Natural killer cell (primary cell): ENCODE data around the gene TMPRSS6. TPM values are rescaled to one million over a fixed set of nuclear protein-coding genes. Genes with fewer than 3 reads are reported as not detected.

Experiments used
- ATAC-seq, 3 donors: fragments of 150-1000 bp in 2 of 3; fragments of 200-7000 bp in 1 of 3; cut with Tn5 transposase; 1 replicate in 1 of 3; 2 replicates in 2 of 3; pipeline ENCODE4 v1.10.0; 2021; ENCODE audit warnings: mild to moderate bottlenecking in 2 of 3, moderate library complexity in 2 of 3
- DNase-seq, 2 donors: peaks; one replicate each; pipeline versions ENCODE4 v3.0.0 to v3.0.0-alpha.2; 2013 to 2021; ENCODE audit warnings: mixed read lengths in 1 of 2
- H3K27ac ChIP-seq: one replicate; pipeline ENCODE4 v1.5.1; 2013; ENCODE audit warnings: mild to moderate bottlenecking, low read length
- H3K27me3 ChIP-seq: one replicate; pipeline ENCODE4 v1.6.1; 2013; ENCODE audit warnings: low read length; ENCODE audit not compliant: control insufficient read depth, insufficient read depth
- H3K36me3 ChIP-seq: one replicate; pipeline ENCODE4 v1.6.1; 2013; ENCODE audit warnings: low read length; ENCODE audit not compliant: control insufficient read depth, insufficient read depth
- H3K4me1 ChIP-seq: one replicate; pipeline ENCODE4 v1.6.1; 2013; ENCODE audit warnings: low read length; ENCODE audit not compliant: control insufficient read depth, insufficient read depth
- H3K4me3 ChIP-seq: one replicate; pipeline ENCODE4 v1.5.1; 2013; ENCODE audit warnings: low read length
- H3K9me3 ChIP-seq: one replicate; pipeline ENCODE4 v1.6.1; 2013; ENCODE audit warnings: low read length; ENCODE audit not compliant: control insufficient read depth, insufficient read depth
- H3K27ac Mint-ChIP-seq, 2 donors: one replicate each; pipeline ENCODE4 v1.8.0; 2022; ENCODE audit warnings: mild to moderate bottlenecking in 2 of 2, mixed read lengths in 2 of 2, moderate library complexity in 1 of 2
- H3K27me3 Mint-ChIP-seq, 2 donors: one replicate each; pipeline ENCODE4 v1.8.0; 2022; ENCODE audit warnings: low read depth in 2 of 2, mixed read lengths in 2 of 2
- H3K36me3 Mint-ChIP-seq: one replicate; pipeline ENCODE4 v1.8.0; 2022; ENCODE audit warnings: mixed read lengths
- H3K4me1 Mint-ChIP-seq, 2 donors: one replicate each; pipeline ENCODE4 v1.8.0; 2022; ENCODE audit warnings: mixed read lengths in 2 of 2
- H3K4me3 Mint-ChIP-seq: one replicate; pipeline ENCODE4 v1.8.0; 2022; ENCODE audit warnings: mild to moderate bottlenecking, moderate library complexity, mixed read lengths
- H3K9me3 Mint-ChIP-seq, 2 donors: one replicate each; pipeline ENCODE4 v1.8.0; 2022; ENCODE audit warnings: mixed read lengths in 2 of 2
- WGBS: methylation state at CpG from one replicate; pipeline ENCODE4 v1.1.7; 2013; ENCODE audit warnings: missing lambda C conversion rate; ENCODE audit not compliant: insufficient coverage; 5-methylcytosine and 5-hydroxymethylcytosine counted together
- intact Hi-C: fragments of 100-400 bp; cut with micrococcal nuclease; formaldehyde crosslinking; loops from one replicate; pipeline ENCODE4 v1.14.2; 2022
- total RNA-seq, 4 donors: library from RNA; stranded (reverse); fragments of 120-200 nt in 1 of 4; gene quantifications; one replicate each; pipeline versions ENCODE4 v1.2.3 to v1.2.4, GENCODE V29; 2013 to 2022
- TF ChIP-seq, protein P1 (sequence below): fragments of 200-600 bp; IDR thresholded peaks from one replicate; pipeline ENCODE4 v1.8.0; 2022; ENCODE audit warnings: antibody characterized with exemption

Gene TMPRSS6
- total RNA-seq, 3 donors from 2014 or later (not counting 1 experiment from before 2014, with no cell fraction given), result 1.1 to 4.7 (median 3.4) TPM

DNA sequence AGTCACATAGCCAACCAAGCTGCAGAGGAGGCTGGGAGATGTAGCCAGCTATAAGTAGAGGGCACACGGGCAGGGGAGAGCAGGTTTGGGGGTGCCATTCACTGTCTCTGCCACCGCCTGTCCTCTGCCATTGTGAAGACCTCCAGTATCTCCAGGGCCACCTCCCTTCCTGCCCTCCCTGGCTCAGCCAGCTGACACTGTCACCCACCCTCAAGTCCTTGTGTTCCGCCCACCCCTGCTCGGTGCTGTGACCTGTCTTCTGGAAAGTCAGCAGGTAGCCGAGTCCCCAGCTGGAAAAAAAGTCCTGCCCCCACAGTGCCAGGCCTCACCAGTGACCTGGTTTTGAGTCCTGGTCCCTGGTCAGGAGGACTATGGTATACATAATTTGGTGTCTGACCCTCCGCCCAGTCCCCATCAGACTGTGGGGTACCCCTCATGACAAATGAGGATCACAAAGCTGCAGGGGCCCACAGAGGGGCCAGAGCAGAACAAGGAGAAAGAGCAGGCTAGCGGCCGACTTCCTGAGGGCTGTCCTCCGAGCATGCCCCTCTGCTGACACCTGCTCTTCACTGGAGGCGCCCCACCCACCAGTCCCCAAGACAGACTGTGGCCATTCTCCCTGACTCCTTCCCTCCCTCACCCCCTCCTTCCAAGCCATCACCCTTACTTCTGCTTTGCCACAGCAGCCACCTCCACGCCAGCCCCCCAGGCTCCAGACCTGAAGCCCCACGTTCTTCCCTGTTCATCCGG, 47.3 kb upstream of the TMPRSS6 start:
- H3K36me3 ChIP-seq, result no peaks in the 10 kb centered on the region
- no peak for ATAC-seq
- peak overlapping the region; percentile 94 to 97 for H3K27ac Mint-ChIP-seq

DNA sequence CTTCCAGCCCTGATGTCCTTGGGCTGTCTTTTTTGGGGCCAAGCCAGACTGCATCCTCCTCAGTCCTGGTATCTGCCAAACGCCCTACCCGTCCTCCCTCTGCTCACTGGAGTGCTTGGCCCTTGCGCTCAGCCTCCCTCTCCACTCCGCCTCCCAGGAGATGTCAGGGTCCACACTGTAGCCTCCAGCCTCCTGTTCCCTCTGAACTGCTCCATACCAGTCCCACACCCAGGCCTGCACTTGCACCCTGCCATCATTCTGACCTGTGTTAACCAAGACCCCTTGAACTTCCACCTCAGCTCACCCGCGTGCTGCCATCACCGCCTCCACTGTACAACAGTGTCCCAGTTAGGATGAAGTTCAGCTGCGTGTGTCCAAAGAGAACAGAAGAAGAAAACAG, 46.5 kb upstream of the TMPRSS6 start:
- H3K4me1 Mint-ChIP-seq, result peaks cover 74 to 83% of the 10 kb centered on the region in 2 donors
- Histone ChIP-seq H3K4me3 (no peak overlapping the region), H3K4me1 (peaks cover 80% of the 10 kb centered on the region), H3K27me3 (no peaks in the 10 kb centered on the region), H3K9me3 (no peaks in the 10 kb centered on the region), H3K36me3 (no peaks in the 10 kb centered on the region), H3K27ac (peak overlapping the region; percentile 92)
- no peaks in the 10 kb centered on the region for H3K36me3 Mint-ChIP-seq
- H3K27me3 Mint-ChIP-seq, result no peaks in the 10 kb centered on the region
- no peak for DNase-seq
- no peak for ATAC-seq
- TF ChIP-seq, protein P1, sequence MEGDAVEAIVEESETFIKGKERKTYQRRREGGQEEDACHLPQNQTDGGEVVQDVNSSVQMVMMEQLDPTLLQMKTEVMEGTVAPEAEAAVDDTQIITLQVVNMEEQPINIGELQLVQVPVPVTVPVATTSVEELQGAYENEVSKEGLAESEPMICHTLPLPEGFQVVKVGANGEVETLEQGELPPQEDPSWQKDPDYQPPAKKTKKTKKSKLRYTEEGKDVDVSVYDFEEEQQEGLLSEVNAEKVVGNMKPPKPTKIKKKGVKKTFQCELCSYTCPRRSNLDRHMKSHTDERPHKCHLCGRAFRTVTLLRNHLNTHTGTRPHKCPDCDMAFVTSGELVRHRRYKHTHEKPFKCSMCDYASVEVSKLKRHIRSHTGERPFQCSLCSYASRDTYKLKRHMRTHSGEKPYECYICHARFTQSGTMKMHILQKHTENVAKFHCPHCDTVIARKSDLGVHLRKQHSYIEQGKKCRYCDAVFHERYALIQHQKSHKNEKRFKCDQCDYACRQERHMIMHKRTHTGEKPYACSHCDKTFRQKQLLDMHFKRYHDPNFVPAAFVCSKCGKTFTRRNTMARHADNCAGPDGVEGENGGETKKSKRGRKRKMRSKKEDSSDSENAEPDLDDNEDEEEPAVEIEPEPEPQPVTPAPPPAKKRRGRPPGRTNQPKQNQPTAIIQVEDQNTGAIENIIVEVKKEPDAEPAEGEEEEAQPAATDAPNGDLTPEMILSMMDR, result no peak
- H3K9me3 Mint-ChIP-seq, result no peaks in the 10 kb centered on the region
- peak overlapping the region; percentile 23 for H3K4me3 Mint-ChIP-seq
- peak overlapping the region; percentile 94 to 97 for H3K27ac Mint-ChIP-seq
- intact Hi-C loops, result no loop called here
- WGBS, result 94% methylated on average over 7 of the region's 8 CpGs

More for the DNA sequence above, 47.3 kb upstream of the TMPRSS6 start:
- H3K36me3 Mint-ChIP-seq, result no peaks in the 10 kb centered on the region
- WGBS, result 56% methylated on average over 13 of the region's 13 CpGs
- H3K4me3 Mint-ChIP-seq, result peak overlapping the region; percentile 77
- Histone ChIP-seq H3K4me1 (peaks cover 89% of the 10 kb centered on the region), H3K27ac (peak overlapping the region; percentile 92), H3K9me3 (no peaks in the 10 kb centered on the region), H3K4me3 (no peak overlapping the region), H3K27me3 (no peaks in the 10 kb centered on the region)
- no peak for DNase-seq
- TF ChIP-seq, protein P1, result no peak
- H3K9me3 Mint-ChIP-seq, result no peaks in the 10 kb centered on the region
- no peaks in the 10 kb centered on the region for H3K27me3 Mint-ChIP-seq
- intact Hi-C loops, result no loop called here
- peaks cover 74 to 82% of the 10 kb centered on the region in 2 donors for H3K4me1 Mint-ChIP-seq

DNA sequence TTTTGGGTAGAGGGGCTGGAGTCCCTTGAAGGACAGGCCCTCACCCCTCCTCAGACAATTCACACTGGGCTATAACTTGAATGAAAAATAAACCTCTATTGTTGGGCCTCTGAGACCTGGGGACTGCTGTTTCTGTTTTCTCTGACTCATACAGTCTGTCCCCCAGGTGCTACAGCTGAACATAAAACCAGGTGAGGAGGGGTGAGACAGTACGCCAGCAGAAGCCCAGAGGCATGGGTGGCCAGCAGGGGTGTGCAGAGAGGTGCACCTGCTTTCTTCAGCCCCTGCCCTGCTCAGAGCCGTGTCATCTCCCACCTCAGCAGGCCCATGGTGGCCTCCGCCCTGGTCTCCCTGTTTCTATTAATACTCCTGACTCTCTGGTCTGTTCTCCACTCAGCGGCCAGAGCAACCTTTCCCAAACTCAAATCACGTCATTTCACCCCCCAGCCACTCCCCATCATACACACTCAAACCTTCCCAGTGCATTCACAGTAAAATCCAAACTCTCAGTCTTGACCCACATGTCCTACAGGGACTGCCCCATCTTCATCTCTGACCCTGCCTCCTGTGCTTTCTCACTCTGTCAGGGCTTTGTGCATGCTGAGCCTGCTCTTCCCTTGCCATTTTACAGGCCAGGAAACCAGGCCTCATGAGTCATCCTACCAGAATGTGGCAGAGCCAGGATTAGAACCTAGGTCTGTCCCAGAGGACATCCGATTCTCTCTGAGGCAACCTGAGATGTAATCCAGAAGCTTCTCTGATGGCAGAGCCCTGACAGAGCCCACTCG, 45.6 kb upstream of the TMPRSS6 start:
- H3K36me3 ChIP-seq, result no peaks in the 10 kb centered on the region
- peak overlapping the region; percentile 40 for H3K4me3 Mint-ChIP-seq
- H3K9me3 ChIP-seq, result no peaks in the 10 kb centered on the region
- peaks cover 0 to 2% of the 10 kb centered on the region in 2 donors for H3K9me3 Mint-ChIP-seq
- H3K4me1 Mint-ChIP-seq, result peaks cover 76 to 85% of the 10 kb centered on the region in 2 donors
- H3K4me1 ChIP-seq, result peaks cover 78% of the 10 kb centered on the region
- ATAC-seq, result no peak
- WGBS, result 73% methylated on average over 7 of the region's 7 CpGs
- peak overlapping the region; percentile 7 for H3K27ac ChIP-seq
- H3K27me3 Mint-ChIP-seq, result no peaks in the 10 kb centered on the region
- no peaks in the 10 kb centered on the region for H3K36me3 Mint-ChIP-seq
- DNase-seq, result no peak
- H3K4me3 ChIP-seq, result no peak overlapping the region
- H3K27me3 ChIP-seq, result no peaks in the 10 kb centered on the region
- TF ChIP-seq, protein P1, result no peak
- peak overlapping the region; percentile 94 to 97 for H3K27ac Mint-ChIP-seq
- intact Hi-C loops, result no loop called here
